Activated T-helper 1 cell treated with anti-CD3 and anti-CD28 coated beads, Interleukin-12 subunit alpha, Interleukin-12 subunit beta, Interleukin-2, Interleukin-4 antibody, amounts not matched to agents 30 ng/mL and 10 ng/mL and 1 ng/mL, durations not matched to agents 14 hours and 24 hours and 36 hours (primary cell): Measurements from ENCODE around the gene PROCR. TPM values are rescaled to one million over a fixed set of nuclear protein-coding genes. Genes with fewer than 3 reads are reported as not detected.

Source experiments
- DNase-seq: peaks from one replicate; pipeline ENCODE4 v3.0.0; 2021; ENCODE audit warnings: low spot score
- H3K27ac Mint-ChIP-seq: one replicate; pipeline ENCODE4 v1.8.0; 2021; ENCODE audit warnings: mild to moderate bottlenecking, mixed read lengths
- H3K27me3 Mint-ChIP-seq: one replicate; pipeline ENCODE4 v1.8.0; 2022; ENCODE audit warnings: mild to moderate bottlenecking, moderate library complexity, mixed read lengths; ENCODE audit not compliant: insufficient read depth
- H3K36me3 Mint-ChIP-seq: one replicate; pipeline ENCODE4 v1.8.0; 2021; ENCODE audit warnings: low read depth, mixed read lengths
- H3K4me1 Mint-ChIP-seq: one replicate; pipeline ENCODE4 v1.8.0; 2021; ENCODE audit warnings: low read depth, mixed read lengths
- H3K4me3 Mint-ChIP-seq: one replicate; pipeline ENCODE4 v1.8.0; 2021; ENCODE audit warnings: mild to moderate bottlenecking, moderate library complexity, mixed read lengths
- H3K9me3 Mint-ChIP-seq: one replicate; pipeline ENCODE4 v1.8.0; 2021; ENCODE audit warnings: mixed read lengths
- intact Hi-C: fragments of 100-400 bp; cut with micrococcal nuclease; formaldehyde crosslinking; loops from one replicate; pipeline ENCODE4 v1.15.1; 2024
- total RNA-seq: library from RNA; stranded (reverse); gene quantifications from 2 replicates; pipeline ENCODE4 v1.2.3, GENCODE V29; 2022

The PROCR gene
- total RNA-seq, 1 donor from 2014 or later: 0.75 TPM

DNA sequence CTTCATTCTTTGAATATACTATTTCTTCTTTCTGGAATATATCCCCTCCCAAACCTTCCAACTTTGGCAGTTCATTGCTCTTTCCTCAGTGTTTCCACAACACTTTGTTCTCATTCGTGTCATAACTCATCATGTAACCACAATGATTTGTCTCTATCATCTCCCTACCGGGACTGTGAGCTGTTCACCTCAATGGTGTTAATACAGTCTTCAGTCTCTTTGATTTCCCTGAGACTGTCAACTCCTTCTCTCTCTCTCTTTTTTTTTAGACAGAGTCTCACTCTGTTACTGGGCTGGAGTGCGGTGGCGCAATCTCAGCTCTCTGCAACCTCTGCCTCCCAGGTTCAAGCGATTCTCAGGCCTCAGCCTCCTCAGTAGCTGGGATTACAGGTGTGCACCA, 52.1 kb downstream of the PROCR start:
- H3K27me3 Mint-ChIP-seq: peaks cover 34% of the 10 kb centered on the region
- DNase-seq: no peak
- intact Hi-C loops: no loop called here
- H3K4me3 Mint-ChIP-seq: no peak overlapping the region
- peaks cover 14% of the 10 kb centered on the region for H3K36me3 Mint-ChIP-seq
- H3K9me3 Mint-ChIP-seq: no peaks in the 10 kb centered on the region
- H3K27ac Mint-ChIP-seq: no peak overlapping the region
- H3K4me1 Mint-ChIP-seq: peaks cover 8% of the 10 kb centered on the region

DNA sequence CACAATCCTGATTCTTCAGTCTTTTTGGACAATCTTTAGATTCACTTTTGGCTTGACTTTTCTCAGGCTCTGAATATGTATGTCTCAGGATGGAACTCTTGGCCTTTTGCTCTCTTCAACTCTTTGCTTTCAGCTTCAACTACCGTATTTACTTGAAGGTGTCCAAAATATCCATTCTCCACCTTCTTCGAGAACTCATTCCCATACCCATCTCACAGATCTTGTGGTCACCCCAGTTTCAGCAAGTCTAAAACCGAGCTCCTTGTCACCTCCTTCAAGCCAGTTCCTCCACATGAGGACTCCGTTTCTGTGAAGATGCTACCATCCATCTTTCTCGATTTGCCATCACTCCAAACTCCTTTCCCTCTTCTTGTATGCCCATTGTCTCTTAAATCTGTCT, 52.7 kb downstream of the PROCR start:
- peaks cover 8% of the 10 kb centered on the region for H3K4me1 Mint-ChIP-seq
- DNase-seq: no peak
- H3K27me3 Mint-ChIP-seq: peaks cover 38% of the 10 kb centered on the region
- peaks cover 12% of the 10 kb centered on the region for H3K36me3 Mint-ChIP-seq
- intact Hi-C loops: no loop called here
- no peak overlapping the region for H3K4me3 Mint-ChIP-seq
- no peak overlapping the region for H3K27ac Mint-ChIP-seq
- no peaks in the 10 kb centered on the region for H3K9me3 Mint-ChIP-seq

DNA sequence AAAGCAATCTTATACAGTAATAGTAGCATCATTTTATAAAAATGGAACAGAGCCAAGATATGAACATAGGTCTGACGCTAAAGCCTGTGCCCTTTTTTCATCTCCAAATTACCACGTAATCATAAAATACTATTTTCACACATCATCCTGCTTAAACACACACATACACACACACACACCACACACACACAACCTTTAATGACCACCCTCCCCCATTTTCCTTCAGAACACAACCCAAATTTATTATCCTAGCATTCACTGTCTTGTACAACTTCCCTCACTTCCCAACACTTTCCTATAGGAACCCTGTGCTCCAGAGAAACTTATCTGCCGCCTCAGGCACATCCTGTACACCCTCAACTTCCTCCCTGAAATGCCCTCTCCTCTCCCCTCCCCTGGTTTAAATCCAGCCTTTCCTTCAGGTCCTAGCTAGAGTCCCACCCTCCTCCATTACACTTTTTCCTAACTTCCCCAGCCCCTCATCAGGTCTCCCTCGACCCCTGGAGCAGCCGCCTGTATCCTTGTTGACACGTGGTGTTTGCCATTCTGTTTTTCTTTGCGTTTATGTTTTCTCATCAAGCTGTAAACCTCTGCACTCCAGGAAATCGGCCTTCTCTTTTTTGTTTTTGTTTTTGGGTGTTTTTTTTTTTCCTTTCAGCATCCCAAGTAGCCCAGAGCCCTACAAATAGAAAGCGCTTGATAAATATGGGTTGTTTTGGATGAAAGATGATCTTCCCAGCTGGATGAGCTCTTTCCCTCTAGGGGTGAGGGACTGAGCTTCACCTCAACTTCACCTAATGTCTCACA, 53.6 kb downstream of the PROCR start:
- no peak for DNase-seq
- no peak overlapping the region for H3K27ac Mint-ChIP-seq
- H3K36me3 Mint-ChIP-seq: peaks cover 12% of the 10 kb centered on the region
- no peaks in the 10 kb centered on the region for H3K9me3 Mint-ChIP-seq
- peaks cover 41% of the 10 kb centered on the region for H3K27me3 Mint-ChIP-seq
- H3K4me3 Mint-ChIP-seq: peak overlapping the region; percentile 71
- H3K4me1 Mint-ChIP-seq: peaks cover 8% of the 10 kb centered on the region
- intact Hi-C loops: no loop called here

DNA sequence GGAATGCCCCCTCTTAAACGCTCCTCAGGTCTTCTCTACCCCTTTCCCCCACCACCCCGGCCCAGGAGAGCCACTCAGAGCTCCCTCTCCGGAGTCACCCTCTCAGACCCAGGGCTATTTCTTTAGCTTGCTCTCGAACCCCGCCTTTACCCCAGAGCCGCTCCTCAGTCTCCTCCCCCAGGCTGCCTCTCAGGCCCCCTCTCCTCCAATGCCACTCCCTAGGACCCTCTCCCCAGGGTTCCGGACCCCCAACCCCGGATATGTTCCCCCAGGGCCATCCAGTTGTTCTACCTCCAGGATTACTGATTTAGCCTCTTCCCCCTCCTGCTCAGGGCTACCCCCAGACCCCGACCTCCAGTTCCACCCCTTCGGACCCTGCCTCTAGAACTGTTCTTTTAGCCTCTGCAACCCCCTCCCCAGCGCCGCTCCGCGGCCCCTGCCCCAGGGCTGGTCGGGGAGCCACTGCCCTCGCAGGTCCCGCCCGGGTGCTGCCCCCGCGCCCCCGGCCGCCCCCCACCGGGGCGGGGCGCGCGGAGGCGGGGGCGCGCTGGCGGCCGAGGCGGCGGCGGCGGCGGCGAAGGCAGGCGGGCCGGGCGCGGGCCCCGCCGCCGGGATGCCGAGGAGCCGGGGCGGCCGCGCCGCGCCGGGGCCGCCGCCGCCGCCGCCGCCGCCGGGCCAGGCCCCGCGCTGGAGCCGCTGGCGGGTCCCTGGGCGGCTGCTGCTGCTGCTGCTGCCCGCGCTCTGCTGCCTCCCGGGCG, 54.4 kb downstream of the PROCR start, which contains the start of gene MMP24:
MMP24 (plus strand) TSS at position 565 of the 758 bp plus-strand sequence; CDS start at position 614, 49 bp downstream.
- peak within 1 kb of the TSS; percentile 71 for H3K4me3 Mint-ChIP-seq
- H3K4me1 Mint-ChIP-seq: peaks cover 8% of the 10 kb centered on the region
- peaks cover 41% of the 10 kb centered on the region for H3K27me3 Mint-ChIP-seq
- intact Hi-C loops: no loop called here
- no peak within 1 kb of the TSS for H3K27ac Mint-ChIP-seq
- no peaks in the 10 kb centered on the region for H3K9me3 Mint-ChIP-seq
- peaks cover 12% of the 10 kb centered on the region for H3K36me3 Mint-ChIP-seq
- no peak for DNase-seq

Other genes starting within 250 kb of the PROCR start
- 64.1 and 68.0 TPM in 2 replicates for gene GSS, start 216.3 kb upstream of the PROCR start, total RNA-seq
- 0.20 and 0.44 TPM in 2 replicates for gene MYH7B, start 216.2 kb upstream of the PROCR start, total RNA-seq
- 53.9 and 54.0 TPM in 2 replicates for gene TRPC4AP, start 79.3 kb upstream of the PROCR start, total RNA-seq
- gene EDEM2, start 24.7 kb upstream of the PROCR start, total RNA-seq: 19.9 and 21.9 TPM in 2 replicates
- gene MMP24, start 54.6 kb downstream of the PROCR start, total RNA-seq: 0.05 TPM in 1 of 2 replicates, not detected in the other
- 25.0 and 27.0 TPM in 2 replicates for gene MMP24OS, start 106.0 kb downstream of the PROCR start, total RNA-seq
- 232 TPM in 2 replicates for gene EIF6, start 112.7 kb downstream of the PROCR start, total RNA-seq
- not detected in 2 replicates for gene FAM83C, start 120.4 kb downstream of the PROCR start, total RNA-seq
- 55.1 and 55.8 TPM in 2 replicates for gene UQCC1, start 239.9 kb downstream of the PROCR start, total RNA-seq